H9 (cell line): ENCODE data around the gene FGFR3. TPM values are rescaled to one million over a fixed set of nuclear protein-coding genes. Genes with fewer than 3 reads are reported as not detected.

Experiments used
- DNase-seq: peaks from one replicate; pipeline ENCODE4 v3.0.0-alpha.2; 2017
- H2AFZ ChIP-seq: one replicate; pipeline ENCODE4 v1.6.1; 2013; ENCODE audit warnings: mild to moderate bottlenecking, low read length, control low read depth, moderate library complexity
- H2AK5ac ChIP-seq: 2 replicates; pipeline ENCODE4 v1.6.1; 2013; ENCODE audit warnings: low read length, control low read depth, mixed read lengths; ENCODE audit not compliant: insufficient read length
- H2BK120ac ChIP-seq: one replicate; pipeline ENCODE4 v1.6.1; 2013; ENCODE audit warnings: low read depth, mild to moderate bottlenecking, low read length, control low read depth, inconsistent platforms; ENCODE audit not compliant: poor library complexity, severe bottlenecking
- H2BK12ac ChIP-seq: 2 replicates; pipeline ENCODE4 v1.6.1; 2013; ENCODE audit warnings: low read length, control low read depth, mixed read lengths, low read depth; ENCODE audit not compliant: insufficient read length
- H2BK15ac ChIP-seq: 2 replicates; pipeline ENCODE4 v1.6.1; 2013; ENCODE audit warnings: low read depth, low read length, control low read depth
- H2BK20ac ChIP-seq: one replicate; pipeline ENCODE4 v1.6.1; 2013; ENCODE audit warnings: low read depth, mild to moderate bottlenecking, low read length, control low read depth, inconsistent platforms; ENCODE audit not compliant: poor library complexity, severe bottlenecking
- H2BK5ac ChIP-seq: 2 replicates; pipeline ENCODE4 v1.6.1; 2013; ENCODE audit warnings: low read length, control low read depth, mixed read lengths; ENCODE audit not compliant: insufficient read length
- H3K14ac ChIP-seq: 2 replicates; pipeline ENCODE4 v1.6.1; 2013; ENCODE audit warnings: low read length, control low read depth; ENCODE audit not compliant: insufficient read depth
- H3K18ac ChIP-seq: 2 replicates; pipeline ENCODE4 v1.6.1; 2013; ENCODE audit warnings: low read depth, mild to moderate bottlenecking, mixed read lengths, low read length, control low read depth; ENCODE audit not compliant: insufficient read length
- H3K23ac ChIP-seq: 2 replicates; pipeline ENCODE4 v1.6.1; 2013; ENCODE audit warnings: low read length, control low read depth, mixed read lengths, low read depth; ENCODE audit not compliant: insufficient read length
- H3K23me2 ChIP-seq: 2 replicates; pipeline ENCODE4 v1.6.1; 2013; ENCODE audit warnings: low read depth, mild to moderate bottlenecking, mixed read lengths, low read length, control low read depth; ENCODE audit not compliant: insufficient read length, poor library complexity, severe bottlenecking
- H3K27ac ChIP-seq: 2 replicates; pipeline ENCODE4 v1.5.1; 2013; ENCODE audit warnings: low read length, control low read depth, mixed read lengths, low read depth; ENCODE audit not compliant: insufficient read length
- H3K27me3 ChIP-seq: 2 replicates; pipeline ENCODE4 v1.6.1; 2013; ENCODE audit warnings: low read length, control low read depth, inconsistent platforms; ENCODE audit not compliant: insufficient read depth
- H3K4ac ChIP-seq: 2 replicates; pipeline ENCODE4 v1.6.1; 2013; ENCODE audit warnings: low read depth, mild to moderate bottlenecking, control low read depth, inconsistent platforms, low read length, moderate library complexity
- H3K4me1 ChIP-seq: 2 replicates; pipeline ENCODE4 v1.6.1; 2013; ENCODE audit warnings: low read length, control low read depth, inconsistent platforms; ENCODE audit not compliant: insufficient read depth
- H3K4me2 ChIP-seq: 2 replicates; pipeline ENCODE4 v1.6.1; 2013; ENCODE audit warnings: low read length, control low read depth, mixed read lengths; ENCODE audit not compliant: insufficient read length, insufficient read depth
- H3K56ac ChIP-seq: 2 replicates; pipeline ENCODE4 v1.6.1; 2013; ENCODE audit warnings: low read depth, mild to moderate bottlenecking, mixed read lengths, low read length, control low read depth; ENCODE audit not compliant: insufficient read length
- H3K79me1 ChIP-seq: 2 replicates; pipeline ENCODE4 v1.6.1; 2013; ENCODE audit warnings: low read depth, mild to moderate bottlenecking, moderate library complexity, low read length, control low read depth, inconsistent platforms; ENCODE audit not compliant: insufficient read depth, poor library complexity, severe bottlenecking
- H3K79me2 ChIP-seq: 2 replicates; pipeline ENCODE4 v1.6.1; 2013; ENCODE audit warnings: low read length, control low read depth, inconsistent platforms; ENCODE audit not compliant: insufficient read depth
- H3K9ac ChIP-seq: 2 replicates; pipeline ENCODE4 v1.6.1; 2013; ENCODE audit warnings: low read length, control low read depth, mixed read lengths; ENCODE audit not compliant: insufficient read length; ENCODE audit errors: extremely low read depth
- H3K9me3 ChIP-seq: one replicate; pipeline ENCODE4 v1.6.1; 2013; ENCODE audit warnings: low read depth, low read length, inconsistent platforms; ENCODE audit not compliant: control insufficient read depth
- H3T11ph ChIP-seq: one replicate; pipeline ENCODE4 v1.6.1; 2013; ENCODE audit warnings: mild to moderate bottlenecking, low read length, control low read depth, inconsistent platforms
- H4K20me1 ChIP-seq: one replicate; pipeline ENCODE4 v1.6.1; 2013; ENCODE audit not compliant: control insufficient read depth, insufficient read length, insufficient read depth
- H4K5ac ChIP-seq: 2 replicates; pipeline ENCODE4 v1.6.1; 2013; ENCODE audit warnings: low read depth, mild to moderate bottlenecking, mixed read lengths, low read length, control low read depth; ENCODE audit not compliant: insufficient read length
- H4K8ac ChIP-seq: replicated peaks from 2 replicates; pipeline ENCODE4 v1.6.1; 2013; ENCODE audit warnings: low read length, control low read depth, mixed read lengths, low read depth; ENCODE audit not compliant: insufficient read length
- H4K91ac ChIP-seq: 2 replicates; pipeline ENCODE4 v1.6.1; 2013; ENCODE audit warnings: low read depth, mild to moderate bottlenecking, moderate library complexity, mixed read lengths, low read length, control low read depth; ENCODE audit not compliant: insufficient read length
- H3K27ac Mint-ChIP-seq, 3 experiments: 2 replicates in 2 of 3; 3 replicates in 1 of 3; pipeline ENCODE4 v1.8.0; 2020 to 2021; ENCODE audit warnings: mixed read lengths in 3 of 3, mild to moderate bottlenecking in 1 of 3, moderate library complexity in 1 of 3
- H3K27me3 Mint-ChIP-seq: 2 replicates; pipeline ENCODE4 v1.8.0; 2021; ENCODE audit warnings: low read depth, mild to moderate bottlenecking, moderate library complexity, mixed read lengths
- H3K36me3 Mint-ChIP-seq, 3 experiments: 2 replicates in 2 of 3; 3 replicates in 1 of 3; pipeline ENCODE4 v1.8.0; 2020 to 2021; ENCODE audit warnings: low read depth in 3 of 3, mixed read lengths in 3 of 3; ENCODE audit not compliant: insufficient read depth in 1 of 3
- H3K4me1 Mint-ChIP-seq, 2 experiments: 2 replicates each; pipeline ENCODE4 v1.8.0; 2020; ENCODE audit warnings: mixed read lengths in 2 of 2
- H3K4me3 Mint-ChIP-seq, 2 experiments: 2 replicates in 1 of 2; 3 replicates in 1 of 2; pipeline ENCODE4 v1.8.0; 2020 to 2021; ENCODE audit warnings: mild to moderate bottlenecking in 2 of 2, mixed read lengths in 2 of 2, moderate library complexity in 1 of 2
- H3K9me3 Mint-ChIP-seq, 2 experiments: 2 replicates in 1 of 2; 3 replicates in 1 of 2; pipeline ENCODE4 v1.8.0; 2020; ENCODE audit warnings: mild to moderate bottlenecking in 2 of 2, mixed read lengths in 2 of 2, moderate library complexity in 1 of 2
- WGBS: extraction: QIAGEN DNeasy Blood & Tissue Kit; methylation state at CpG from one replicate; pipeline ENCODE4 v1.1.7; 2013; ENCODE audit warnings: missing lambda C conversion rate, low lambda C conversion rate, mixed read lengths; ENCODE audit not compliant: insufficient read length; ENCODE audit errors: extremely low coverage; 5-methylcytosine and 5-hydroxymethylcytosine counted together
- total RNA-seq: library from RNA; stranded (reverse); gene quantifications from 2 replicates; pipeline ENCODE4 v1.2.1, GENCODE V29; 2021
- TF ChIP-seq, protein P1 (sequence below): fragments of 200-600 bp; sonication (generic); conservative IDR thresholded peaks from 3 replicates; pipeline ENCODE4 v1.8.0; 2021; ENCODE audit warnings: antibody characterized with exemption, mild to moderate bottlenecking

Gene FGFR3
- total RNA-seq, 1 experiment from 2014 or later, result 75.7 TPM

- Mint-ChIP-seq H3K9me3 (no peaks in the 10 kb centered on the region), H3K27me3 (peaks cover 5% of the 10 kb centered on the region), H3K36me3 (no peaks in the 10 kb centered on the region), H3K4me3 (no peak overlapping the region; a peak in 1 of 5 replicates), H3K27ac (no peak overlapping the region), H3K4me1 (peaks cover 9 to 15% of the 10 kb centered on the region in 2 experiments; a peak in 3 of 4 replicates)
- H2AK5ac ChIP-seq, result no peak overlapping the region
- H3K4me2 ChIP-seq, result no peak overlapping the region
- no peak overlapping the region for H2AFZ ChIP-seq
- no peak overlapping the region for H2BK20ac ChIP-seq
- H4K8ac ChIP-seq, result no peak overlapping the region
- H4K91ac ChIP-seq, result no peak overlapping the region
- no peak overlapping the region for H3K9ac ChIP-seq
- TF ChIP-seq, protein P1, sequence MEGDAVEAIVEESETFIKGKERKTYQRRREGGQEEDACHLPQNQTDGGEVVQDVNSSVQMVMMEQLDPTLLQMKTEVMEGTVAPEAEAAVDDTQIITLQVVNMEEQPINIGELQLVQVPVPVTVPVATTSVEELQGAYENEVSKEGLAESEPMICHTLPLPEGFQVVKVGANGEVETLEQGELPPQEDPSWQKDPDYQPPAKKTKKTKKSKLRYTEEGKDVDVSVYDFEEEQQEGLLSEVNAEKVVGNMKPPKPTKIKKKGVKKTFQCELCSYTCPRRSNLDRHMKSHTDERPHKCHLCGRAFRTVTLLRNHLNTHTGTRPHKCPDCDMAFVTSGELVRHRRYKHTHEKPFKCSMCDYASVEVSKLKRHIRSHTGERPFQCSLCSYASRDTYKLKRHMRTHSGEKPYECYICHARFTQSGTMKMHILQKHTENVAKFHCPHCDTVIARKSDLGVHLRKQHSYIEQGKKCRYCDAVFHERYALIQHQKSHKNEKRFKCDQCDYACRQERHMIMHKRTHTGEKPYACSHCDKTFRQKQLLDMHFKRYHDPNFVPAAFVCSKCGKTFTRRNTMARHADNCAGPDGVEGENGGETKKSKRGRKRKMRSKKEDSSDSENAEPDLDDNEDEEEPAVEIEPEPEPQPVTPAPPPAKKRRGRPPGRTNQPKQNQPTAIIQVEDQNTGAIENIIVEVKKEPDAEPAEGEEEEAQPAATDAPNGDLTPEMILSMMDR, result no peak
- no peak overlapping the region for H2BK5ac ChIP-seq
- no peaks in the 10 kb centered on the region for H4K20me1 ChIP-seq
- no peak overlapping the region for H3K4ac ChIP-seq
- no peak overlapping the region for H3T11ph ChIP-seq
- no peak overlapping the region for H3K23ac ChIP-seq
- H4K5ac ChIP-seq, result no peak overlapping the region
- no peaks in the 10 kb centered on the region for H3K79me1 ChIP-seq
- no peak overlapping the region for H3K18ac ChIP-seq
- DNase-seq, result no peak
- no peaks in the 10 kb centered on the region for H3K4me1 ChIP-seq
- H2BK15ac ChIP-seq, result no peak overlapping the region
- no peaks in the 10 kb centered on the region for H3K27me3 ChIP-seq
- H3K23me2 ChIP-seq, result no peaks in the 10 kb centered on the region
- H3K14ac ChIP-seq, result no peak overlapping the region; the same call in 1 of the 2 replicates
- no peak overlapping the region for H3K56ac ChIP-seq
- H2BK12ac ChIP-seq, result no peak overlapping the region
- no peak overlapping the region for H3K27ac ChIP-seq
- no CpG with 5 or more reads among the region's 17 CpGs for WGBS
- no peaks in the 10 kb centered on the region for H3K9me3 ChIP-seq
- no peak overlapping the region for H2BK120ac ChIP-seq
- H3K79me2 ChIP-seq, result no peaks in the 10 kb centered on the region
These were observed 8.1 kb upstream of the FGFR3 start for GRCh38 chr4:1784789-1785591.
